WTC11 (cell line): ENCODE results near the gene CCNF.

Experiments used
- TCF7 ChIP-seq: sonication (generic); formaldehyde crosslinking; IDR thresholded peaks from 2 replicates; pipeline ENCODE4 v1.8.0; 2022; ENCODE audit warnings: mild to moderate bottlenecking, low read depth, missing genetic modification reagents, moderate library complexity
- TEAD1 ChIP-seq: sonication (generic); formaldehyde crosslinking; IDR thresholded peaks from 2 replicates; pipeline ENCODE4 v1.8.0; 2022; ENCODE audit warnings: mild to moderate bottlenecking, missing genetic modification reagents
- TF ChIP-seq, protein P1 (sequence below): sonication (generic); formaldehyde crosslinking; IDR thresholded peaks from 2 replicates; pipeline ENCODE4 v1.8.0; 2022; ENCODE audit warnings: missing genetic modification reagents

DNA sequence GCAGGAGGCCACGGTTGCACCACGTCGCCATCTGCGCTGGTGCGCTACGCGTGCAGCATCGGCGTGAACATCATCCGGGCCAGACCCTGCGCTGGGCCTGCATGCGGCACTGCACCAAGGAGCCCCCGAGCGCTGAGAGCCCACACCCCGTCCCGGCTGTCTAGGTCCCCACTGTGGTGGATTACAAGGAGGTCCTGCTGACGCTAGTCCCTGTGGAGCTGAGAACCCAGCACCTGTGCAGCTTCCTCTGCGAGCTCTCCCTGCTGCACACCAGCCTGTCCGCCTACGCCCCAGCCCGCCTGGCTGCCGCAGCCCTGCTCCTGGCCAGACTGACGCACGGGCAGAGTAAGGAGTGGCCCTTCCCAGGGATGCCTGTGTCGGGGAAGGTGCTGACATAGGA lies 19.9 kb downstream of the CCNF start:
- TF ChIP-seq TCF7 (CRISPR knock-in tag) (no peak), TEAD1 (CRISPR knock-in tag) (no peak)
- TF ChIP-seq, protein P1, sequence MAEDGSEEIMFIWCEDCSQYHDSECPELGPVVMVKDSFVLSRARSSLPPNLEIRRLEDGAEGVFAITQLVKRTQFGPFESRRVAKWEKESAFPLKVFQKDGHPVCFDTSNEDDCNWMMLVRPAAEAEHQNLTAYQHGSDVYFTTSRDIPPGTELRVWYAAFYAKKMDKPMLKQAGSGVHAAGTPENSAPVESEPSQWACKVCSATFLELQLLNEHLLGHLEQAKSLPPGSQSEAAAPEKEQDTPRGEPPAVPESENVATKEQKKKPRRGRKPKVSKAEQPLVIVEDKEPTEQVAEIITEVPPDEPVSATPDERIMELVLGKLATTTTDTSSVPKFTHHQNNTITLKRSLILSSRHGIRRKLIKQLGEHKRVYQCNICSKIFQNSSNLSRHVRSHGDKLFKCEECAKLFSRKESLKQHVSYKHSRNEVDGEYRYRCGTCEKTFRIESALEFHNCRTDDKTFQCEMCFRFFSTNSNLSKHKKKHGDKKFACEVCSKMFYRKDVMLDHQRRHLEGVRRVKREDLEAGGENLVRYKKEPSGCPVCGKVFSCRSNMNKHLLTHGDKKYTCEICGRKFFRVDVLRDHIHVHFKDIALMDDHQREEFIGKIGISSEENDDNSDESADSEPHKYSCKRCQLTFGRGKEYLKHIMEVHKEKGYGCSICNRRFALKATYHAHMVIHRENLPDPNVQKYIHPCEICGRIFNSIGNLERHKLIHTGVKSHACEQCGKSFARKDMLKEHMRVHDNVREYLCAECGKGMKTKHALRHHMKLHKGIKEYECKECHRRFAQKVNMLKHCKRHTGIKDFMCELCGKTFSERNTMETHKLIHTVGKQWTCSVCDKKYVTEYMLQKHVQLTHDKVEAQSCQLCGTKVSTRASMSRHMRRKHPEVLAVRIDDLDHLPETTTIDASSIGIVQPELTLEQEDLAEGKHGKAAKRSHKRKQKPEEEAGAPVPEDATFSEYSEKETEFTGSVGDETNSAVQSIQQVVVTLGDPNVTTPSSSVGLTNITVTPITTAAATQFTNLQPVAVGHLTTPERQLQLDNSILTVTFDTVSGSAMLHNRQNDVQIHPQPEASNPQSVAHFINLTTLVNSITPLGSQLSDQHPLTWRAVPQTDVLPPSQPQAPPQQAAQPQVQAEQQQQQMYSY (CRISPR knock-in tag): no peak
